HG03103 (cell line): Measurements from ENCODE around the gene S100A8.

Source experiments
- ATAC-seq: cut with Tn5 transposase; IDR thresholded peaks from one replicate; pipeline ENCODE4 v1.9.1; 2021; ENCODE audit warnings: low read depth; ENCODE audit not compliant: unreplicated experiment

S100A8 gene

DNA sequence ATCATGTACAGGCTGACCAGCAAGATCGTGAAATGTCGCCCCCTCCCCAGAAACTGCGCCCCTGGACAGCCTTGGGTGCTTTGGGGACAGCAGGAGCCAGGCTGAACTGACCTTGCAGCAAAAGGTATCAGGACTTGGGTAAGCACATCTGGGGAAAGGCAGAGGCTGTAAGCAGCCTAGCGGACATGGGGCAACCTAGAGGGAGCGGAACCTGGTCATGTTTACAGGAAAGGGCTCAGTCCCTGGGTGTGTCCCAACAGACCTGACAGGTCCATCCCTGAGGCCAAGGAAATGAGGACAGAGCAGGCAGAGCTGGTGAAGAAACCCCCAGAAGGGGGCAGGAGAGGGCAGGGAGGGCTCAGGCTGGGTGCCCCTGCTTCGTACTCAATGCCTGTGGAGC is 3.1 kb upstream of the S100A8 start:
- ATAC-seq, result no peak

DNA sequence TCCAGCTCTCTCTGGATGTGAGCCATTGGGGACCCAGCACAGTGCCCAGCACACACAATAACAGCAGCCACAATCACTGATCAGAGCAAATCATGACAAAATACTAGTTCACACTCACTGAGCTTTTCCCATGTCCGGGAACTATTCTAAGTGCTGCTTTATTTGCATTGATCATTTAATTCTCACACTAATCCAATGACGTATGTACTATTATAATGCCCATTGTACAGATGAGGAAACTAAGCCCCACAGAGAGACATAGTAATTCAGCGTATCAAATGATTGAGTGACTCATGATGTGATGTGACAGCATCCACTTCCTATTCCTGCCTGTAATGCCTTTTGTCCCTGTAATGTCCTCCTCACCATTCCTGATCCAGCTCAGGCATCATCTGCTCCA is 1.9 kb upstream of the S100A8 start:
- ATAC-seq, result no peak

DNA sequence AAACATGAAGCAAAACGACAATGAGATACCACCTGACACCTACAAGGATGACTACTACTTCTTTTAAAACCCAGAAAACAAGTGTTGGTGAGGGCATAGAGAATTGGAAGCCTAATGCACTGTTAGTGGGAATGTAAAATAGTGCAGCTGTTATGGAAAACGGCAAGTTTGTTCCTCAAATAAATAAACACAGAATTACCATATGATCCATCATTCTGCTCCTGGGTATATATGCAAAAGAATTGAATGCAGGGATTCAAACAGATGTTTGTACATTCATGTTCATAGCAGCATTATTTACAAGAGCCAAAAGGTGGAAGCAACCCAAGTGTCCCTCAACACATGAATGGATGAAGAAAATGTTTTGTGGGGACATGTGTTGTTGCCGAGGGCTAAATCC is 1.4 kb upstream of the S100A8 start:
- ATAC-seq, result no peak

DNA sequence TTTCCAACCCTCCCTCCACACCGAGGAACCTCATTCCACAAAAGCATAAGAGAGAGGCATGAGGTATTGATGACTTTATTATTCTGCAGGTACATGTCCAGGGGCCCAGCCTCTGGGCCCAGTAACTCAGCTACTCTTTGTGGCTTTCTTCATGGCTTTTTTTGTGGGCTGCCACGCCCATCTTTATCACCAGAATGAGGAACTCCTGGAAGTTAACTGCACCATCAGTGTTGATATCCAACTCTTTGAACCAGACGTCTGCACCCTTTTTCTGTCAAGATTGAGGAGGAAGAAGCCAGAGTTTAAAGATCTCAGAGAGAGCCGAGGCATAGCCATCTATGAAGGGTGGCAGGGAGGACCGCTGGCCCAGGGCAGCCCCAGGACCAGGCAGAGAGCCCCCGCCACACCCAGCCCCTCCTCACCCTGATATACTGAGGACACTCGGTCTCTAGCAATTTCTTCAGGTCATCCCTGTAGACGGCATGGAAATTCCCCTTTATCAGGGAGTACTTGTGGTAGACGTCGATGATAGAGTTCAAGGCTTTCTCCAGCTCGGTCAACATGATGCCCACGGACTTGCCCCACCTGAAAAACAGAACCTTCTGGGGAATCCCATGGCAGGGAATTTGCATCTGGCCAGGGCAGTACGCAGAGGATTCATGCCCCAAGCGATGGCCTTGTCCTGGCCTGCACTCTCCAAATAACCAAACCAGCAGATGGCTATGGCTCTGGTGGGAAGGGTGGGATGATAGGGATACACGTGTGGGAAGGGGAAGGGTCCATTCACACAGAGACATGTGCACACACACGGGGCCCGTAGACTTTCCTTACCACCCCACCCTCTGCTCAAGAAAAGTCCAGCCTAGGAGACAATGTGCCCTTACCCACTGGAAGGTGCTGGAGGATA is 647 bp downstream of the S100A8 start:
- ATAC-seq, result no peak

DNA sequence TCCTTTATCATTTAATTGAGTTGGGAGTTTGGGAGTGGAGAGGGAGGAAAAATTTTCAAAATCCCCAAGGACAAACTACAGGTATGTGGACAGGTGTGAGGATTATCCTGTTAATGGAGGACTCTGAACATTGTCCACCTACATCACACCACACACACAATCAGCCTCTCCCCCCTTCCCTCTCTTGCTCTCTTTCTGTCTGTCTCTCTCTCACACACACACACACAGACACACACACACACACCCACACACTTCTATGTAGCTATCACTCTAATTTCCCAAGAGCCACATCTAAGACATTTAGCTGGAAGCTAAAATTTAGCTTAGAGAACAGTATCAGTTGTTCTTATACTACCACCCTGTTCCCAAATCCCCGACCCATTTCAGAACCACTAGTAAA is 1.5 kb downstream of the S100A8 start:
- ATAC-seq, result no peak

DNA sequence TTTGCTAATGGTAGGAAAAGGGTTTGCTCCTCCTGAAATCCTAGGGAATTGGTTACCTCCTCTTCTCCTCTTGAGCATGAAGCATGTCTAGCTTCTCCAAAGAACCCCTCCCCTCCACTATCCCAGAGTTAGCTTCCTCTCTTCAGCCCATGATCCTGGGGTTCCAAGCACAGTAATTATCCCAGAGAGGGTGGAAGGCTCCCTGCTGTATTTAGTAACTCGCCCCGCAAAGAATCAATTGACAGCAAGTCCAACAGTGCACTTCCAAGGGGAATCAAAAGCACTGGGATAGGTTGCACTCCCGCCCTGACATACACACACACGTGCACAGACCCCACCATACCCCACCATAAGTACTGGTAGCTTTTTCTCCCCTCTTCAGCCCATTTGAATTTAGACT is 3.1 kb downstream of the S100A8 start:
- no peak for ATAC-seq

DNA sequence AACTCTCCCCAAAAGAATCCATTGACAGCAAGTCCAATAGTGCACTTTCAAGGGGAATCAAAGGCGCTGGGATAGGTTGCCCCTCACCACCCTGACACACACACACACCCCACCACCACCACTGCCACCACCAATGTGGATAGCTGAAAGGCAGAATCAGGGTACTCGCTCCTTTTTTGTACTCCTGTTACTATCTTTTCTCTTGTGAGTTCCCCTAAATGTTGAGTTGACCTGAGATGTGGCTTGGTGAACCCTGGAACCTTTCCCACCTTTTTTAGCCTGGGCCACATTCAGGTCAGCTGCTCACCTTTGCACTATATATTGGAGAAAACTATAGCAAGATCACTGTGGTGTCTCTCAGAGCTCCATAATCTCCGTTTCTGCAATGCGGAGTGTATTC is 3.9 kb downstream of the S100A8 start:
- no peak for ATAC-seq

DNA sequence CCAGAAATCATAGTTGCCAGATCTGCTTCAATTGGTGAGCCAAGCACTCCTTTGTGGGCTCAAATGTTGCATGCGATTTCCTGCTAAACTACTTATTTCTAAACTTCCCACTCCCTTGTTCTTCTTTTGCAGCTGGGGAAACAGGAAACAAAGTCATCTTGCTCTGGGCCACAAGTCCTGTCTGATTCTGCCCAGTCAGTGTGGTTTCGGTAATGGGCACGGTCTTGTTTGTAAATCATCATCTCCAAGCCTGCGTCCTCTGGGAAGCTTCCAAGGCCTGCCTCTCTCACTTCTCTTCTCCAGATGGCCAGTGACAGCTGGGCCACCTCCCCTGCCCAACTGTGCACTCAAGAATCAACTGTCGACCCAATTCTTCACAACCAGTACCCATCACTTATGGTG is 4.4 kb downstream of the S100A8 start:
- no peak for ATAC-seq

DNA sequence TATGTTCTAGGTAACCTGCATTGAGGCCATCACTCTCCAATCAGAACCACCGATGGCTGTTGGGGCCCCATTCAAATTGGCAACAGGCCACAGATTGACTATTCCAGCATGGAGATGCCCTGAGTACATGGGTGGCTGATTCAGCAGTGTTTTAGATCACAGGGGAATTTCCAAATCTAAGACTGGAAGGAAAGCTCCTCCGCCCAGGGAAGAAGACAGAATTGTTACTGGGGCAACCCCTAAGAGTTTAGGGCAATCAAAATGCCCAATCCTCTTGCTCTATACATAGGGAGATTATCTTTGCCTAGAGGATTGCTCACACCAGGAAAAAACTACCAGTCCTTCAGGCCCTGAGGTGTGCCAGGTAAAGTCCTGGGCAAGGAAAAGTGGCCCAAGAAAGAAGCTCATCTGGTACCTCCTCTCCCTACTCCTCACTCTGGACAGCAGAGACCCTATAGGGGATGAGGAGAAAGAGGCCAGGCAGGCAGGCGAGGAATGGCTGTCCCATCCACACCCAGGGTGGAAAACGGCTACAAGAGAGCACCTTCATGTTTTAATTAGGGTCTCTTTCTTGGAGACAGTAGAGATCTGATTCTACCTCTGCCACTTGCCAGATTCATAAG is 5.8 kb downstream of the S100A8 start:
- no peak for ATAC-seq

DNA sequence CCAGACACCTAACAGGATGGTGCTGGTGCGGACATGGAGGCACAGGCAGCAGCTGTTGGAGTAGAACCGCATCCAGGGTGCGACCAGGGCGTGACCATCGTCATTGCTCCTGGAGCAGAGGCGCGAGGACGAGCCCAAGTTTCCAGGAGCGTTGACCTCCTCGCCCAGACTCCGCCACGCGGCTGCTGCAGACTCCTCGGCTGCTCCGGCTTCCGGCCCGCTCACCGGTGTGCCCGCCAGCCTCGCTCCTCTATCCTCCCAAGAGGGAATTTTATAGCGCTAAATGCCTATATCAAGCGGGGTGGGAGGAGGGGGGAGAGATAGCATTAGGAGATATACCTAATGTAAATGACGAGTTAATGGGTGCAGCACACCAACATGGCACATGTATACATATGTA is 10.2 kb downstream of the S100A8 start:
- ATAC-seq, result no peak

DNA sequence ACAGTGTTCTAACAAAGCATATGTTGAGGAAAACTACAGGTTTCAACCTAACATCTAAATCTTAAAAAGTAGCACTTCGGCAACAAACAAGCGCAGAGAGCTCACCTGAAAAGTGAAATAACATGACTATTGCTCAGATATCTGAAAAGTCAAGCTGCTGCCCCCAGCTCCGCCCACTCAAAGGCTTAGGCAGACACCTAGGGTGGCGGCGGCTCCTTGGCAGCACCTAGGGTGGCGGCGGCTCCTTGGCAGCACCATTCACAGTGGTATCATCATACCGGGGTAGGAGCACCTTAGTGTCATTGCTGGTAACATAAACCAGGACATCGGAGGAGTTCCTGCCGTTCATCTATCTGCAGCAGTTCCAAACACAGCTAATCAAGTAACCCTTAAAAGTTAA is 11.3 kb downstream of the S100A8 start:
- no peak for ATAC-seq

DNA sequence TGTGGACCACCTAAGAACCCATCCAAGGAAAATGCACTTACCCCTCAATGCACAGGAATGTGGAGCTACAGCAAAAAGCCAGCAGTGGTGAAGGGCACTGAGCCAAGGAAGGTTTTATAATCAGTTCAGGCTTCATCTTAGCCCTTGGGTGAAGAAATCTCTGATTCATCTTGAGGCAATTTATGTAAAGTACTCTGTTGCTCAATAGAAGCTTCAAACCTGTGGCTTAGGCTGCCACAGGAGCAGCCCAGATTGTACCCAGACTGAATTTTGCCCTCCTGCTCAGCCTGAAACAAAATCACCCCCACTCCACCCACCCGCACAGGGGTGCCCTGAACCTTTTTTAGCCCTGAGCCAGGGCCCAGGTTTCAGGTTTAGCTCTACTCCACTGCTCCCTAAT is 15.4 kb downstream of the S100A8 start, which contains the start of gene S100A12:
TSS of gene S100A12 (minus strand) at position 111 of the 400 bp plus-strand sequence. CDS start 1,029 bp downstream, outside the sequence.
- ATAC-seq, result no peak

DNA sequence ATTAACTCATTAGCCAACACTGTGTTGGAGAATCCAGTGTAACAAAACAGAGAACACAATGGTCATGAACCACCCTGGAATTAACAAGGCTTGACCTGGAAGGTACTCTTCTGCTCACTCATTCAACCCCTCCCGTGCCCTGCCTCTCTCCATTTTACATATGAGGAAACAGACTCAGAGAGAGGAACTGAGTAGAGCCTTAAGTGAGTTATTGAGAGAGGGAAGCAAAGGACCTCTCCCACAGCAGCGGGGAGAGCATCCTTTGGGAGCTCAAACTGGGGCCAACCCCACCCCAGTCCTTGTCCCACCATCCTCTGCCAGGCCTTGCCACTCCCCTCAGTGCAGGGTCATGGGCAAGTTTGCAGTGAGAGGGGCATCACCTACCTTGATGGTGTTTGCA is 16.8 kb downstream of the S100A8 start:
- no peak for ATAC-seq

DNA sequence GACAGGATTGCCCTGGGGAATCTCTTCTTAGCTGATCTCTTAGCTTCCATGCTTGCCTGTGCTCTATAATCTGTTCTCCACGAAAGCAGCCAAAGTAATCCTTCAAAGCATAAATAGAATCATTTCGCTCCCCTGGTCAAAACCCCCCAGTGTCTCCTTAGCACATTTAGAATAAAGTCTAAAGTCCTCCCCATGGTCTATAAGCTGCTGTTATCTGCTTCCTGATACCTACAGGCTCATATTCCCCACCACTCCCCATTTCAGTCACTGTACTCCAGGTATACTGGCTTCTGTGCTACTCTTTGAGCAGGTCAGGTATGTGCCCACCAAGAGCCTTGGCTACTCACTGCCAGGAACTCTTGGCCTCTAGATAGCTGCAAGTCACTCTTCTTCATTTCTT is 18.3 kb downstream of the S100A8 start:
- ATAC-seq, result no peak

DNA sequence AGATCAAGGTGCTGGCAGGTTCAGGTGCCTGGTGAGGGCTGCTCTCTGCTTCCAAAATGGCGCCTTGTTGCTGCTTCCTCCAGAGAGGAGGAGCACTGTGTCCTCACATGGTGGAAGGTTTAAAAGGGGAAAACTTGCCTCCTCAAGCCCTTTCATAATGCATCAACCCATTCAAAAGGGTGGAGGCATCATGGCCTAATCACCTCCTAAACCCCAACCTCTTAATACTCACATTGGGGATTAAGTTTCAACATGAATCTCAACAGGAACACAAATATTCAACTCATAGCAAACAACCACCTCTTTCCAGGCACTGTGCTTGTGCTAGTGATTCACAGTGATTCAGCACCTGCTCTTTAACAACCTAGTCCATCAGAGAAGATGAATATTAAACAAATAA is 19.6 kb downstream of the S100A8 start:
- ATAC-seq, result no peak

DNA sequence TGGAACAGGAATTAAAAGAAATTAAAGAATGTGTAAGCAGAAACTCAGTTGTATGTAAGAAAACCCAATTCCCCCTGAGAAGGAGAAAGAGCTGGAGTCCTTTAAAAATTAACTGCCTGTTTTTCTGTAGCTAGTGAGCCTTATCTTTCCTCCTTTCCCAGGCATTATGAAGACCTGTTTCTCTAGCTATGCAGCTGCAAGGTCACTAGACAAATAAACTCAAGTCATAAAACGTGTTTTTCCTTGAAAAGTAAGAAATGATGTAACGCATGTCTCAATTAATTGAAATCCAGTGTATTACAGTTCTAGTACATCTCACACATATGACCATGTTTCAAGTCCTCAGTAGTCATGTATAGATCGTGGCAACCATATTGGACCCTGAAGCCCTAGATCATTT is 20.7 kb downstream of the S100A8 start:
- no peak for ATAC-seq

DNA sequence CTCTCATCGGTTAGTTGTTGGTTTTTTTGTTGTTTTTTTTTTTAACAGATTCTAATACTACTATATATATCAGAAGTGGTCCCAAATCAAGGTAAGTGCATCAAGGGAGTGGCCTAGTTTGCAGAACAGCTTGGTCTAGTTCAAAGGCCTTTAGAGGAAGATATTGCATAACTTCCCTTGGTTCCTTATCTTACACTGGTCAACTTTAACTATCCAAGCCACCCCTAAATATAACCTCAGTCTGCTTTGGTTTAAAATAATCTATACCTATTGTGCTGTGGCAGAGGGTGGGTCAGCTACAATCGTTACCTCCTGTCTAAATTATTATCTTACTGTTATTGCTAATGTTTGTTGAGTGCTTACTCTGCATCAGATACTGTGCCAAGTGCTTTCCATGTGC is 22.4 kb downstream of the S100A8 start:
- ATAC-seq, result no peak

DNA sequence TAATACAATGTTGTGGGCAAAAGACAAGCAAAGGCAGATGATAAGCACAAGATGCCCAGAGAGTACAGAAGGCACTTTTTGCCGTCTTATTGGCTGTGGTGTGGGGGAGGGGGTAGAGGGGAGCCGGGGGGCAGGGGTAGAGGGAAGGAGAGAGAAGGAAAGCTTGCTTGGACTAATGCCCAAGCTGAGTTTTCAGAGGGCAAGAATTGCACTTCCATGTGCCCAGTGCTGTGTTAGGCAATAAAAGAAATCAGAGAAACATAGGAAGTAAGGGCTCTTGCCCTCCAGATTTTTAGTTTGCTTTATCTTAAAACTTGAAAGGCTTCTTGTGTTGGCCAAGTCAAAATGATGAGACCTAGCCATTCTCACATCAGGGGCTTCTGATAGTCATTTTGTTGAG is 23.8 kb downstream of the S100A8 start:
- ATAC-seq, result no peak

DNA sequence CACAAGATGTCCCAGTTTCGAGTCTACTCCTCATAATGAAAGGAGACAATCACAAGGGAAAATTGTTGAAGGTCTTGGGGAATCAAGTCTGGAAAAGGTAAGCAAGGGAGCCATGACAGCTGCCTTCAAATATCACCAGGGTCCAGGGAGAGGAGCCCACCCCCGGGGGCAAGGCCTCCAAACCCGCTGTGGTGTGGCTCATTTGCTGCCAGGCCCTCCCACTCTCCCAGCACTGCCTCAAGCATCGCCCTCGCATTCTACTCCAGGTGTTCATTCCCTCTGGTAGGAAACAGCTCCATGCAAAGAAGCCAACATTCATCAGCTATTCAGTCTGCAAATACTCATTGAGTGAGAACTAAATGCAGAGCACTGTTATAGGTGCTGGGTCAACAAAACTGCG is 24.6 kb downstream of the S100A8 start:
- no peak for ATAC-seq

DNA sequence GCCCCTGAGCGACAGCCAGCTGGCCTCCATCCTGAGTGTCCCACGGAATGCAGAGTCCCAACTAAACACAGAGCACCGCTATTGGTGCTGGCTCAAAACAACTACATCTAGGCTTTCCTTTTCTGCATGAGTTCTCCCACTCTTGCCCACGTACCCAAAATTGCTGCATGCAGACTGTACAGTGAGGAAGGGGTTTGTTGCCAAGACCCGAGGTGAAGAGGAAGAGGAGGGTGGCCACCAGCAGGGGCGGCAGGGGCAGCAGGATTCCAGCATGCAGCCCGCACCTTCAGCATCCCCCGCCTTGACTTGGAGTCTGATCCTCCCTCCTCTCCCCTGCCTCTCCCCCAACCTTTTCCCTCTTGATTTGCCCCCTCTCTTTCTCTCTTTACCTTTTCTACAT is 25.2 kb downstream of the S100A8 start:
- no peak for ATAC-seq

DNA sequence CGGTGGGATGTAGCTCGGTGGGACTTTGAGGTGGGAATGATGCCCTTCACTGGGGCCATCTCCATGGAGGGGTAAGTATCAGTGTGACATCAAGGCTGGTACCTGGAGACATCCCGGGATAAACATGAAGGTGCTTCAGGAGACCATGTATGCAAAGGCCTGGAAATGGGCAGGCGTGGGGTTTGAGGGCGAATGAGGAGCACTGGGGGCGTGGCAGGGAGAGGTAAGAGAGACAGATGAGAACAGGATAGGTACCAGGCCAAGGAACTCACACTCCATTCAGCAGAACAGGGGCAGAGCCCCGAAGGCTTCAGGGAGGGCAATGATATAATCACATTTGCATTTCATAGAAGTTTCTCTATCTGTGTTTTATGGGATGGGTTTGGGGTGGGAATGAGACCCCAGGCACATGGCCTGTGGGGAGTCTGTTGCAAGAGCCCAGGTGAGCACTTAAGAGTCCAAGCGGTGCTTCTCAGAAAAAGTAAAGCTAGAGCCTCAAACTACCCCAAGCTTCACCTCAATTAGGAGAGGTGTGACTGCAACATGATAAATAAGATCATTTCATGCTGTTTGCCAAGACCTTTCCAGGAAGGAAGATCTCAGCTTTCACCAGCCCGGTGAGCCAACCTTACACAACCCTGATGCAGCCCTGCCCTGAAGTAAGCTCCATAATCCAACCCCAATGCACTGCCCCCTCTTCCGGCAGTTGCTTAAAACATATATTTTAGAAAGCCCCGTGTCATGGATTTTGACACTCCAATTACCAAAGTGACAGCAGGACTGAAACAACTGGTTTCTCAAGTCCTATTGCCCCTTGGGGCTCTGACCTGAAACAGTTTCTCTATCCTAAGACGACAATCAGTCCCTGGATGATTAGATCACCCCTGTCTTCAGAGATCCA is 25.9 kb downstream of the S100A8 start:
- ATAC-seq, result no peak
